Pons (tissue), 1 donor: Measurements from ENCODE around the gene CPNE4.

ENCODE experiments used
- DNase-seq: peaks from one replicate; pipeline ENCODE4 v3.0.0-alpha.2; 2016; ENCODE audit warnings: low spot score

The CPNE4 gene

GRCh38 chr3:131735116-131735515 is 299.7 kb downstream of the CPNE4 start:
- DNase-seq = no peak

- no peak for DNase-seq
Observed at GRCh38 chr3:131733086-131733841, 301.6 kb downstream of the CPNE4 start.

DNA sequence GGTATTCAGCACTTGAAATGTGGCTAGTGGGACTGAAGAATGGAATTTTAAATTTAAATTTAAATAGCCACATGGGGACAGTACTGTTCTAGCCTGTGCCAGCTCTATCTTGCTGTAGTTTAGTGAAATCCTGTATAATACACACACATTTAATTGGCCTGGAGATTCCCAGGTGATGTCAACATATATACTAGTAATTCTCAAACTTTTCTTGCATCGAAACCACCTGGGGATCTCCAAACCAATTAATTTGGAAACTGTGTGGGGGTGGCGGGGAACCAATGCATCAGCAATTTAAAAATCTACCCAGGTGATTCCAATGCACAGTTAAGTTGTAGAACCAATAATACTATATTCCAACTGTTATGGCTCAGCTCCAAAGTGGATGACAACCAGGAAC is 303.1 kb downstream of the CPNE4 start:
- no peak for DNase-seq

DNA sequence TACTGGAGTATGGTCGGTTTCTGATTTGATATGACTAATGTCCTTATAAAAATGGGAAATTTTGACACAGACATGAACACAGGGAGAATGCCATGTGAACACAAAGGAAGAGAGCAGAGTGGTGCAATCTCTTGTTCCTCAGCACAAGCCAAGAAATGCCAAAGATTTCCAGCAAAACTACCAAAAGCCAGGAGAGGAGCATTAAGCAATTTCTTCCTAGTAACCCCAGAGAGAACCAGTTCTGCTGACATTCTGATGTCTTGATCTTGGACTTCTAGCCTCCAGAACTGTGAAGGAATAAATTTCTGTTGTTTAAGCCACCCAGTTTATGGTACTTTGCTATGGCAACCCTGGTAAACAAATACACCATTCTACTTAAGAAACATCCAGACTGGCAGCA is 304.2 kb downstream of the CPNE4 start:
- no peak for DNase-seq

GRCh38 chr3:131729643-131730017 is 305.2 kb downstream of the CPNE4 start:
- DNase-seq = no peak

- no peak for DNase-seq
Observed at GRCh38 chr3:131728898-131729642, 305.7 kb downstream of the CPNE4 start.

DNA sequence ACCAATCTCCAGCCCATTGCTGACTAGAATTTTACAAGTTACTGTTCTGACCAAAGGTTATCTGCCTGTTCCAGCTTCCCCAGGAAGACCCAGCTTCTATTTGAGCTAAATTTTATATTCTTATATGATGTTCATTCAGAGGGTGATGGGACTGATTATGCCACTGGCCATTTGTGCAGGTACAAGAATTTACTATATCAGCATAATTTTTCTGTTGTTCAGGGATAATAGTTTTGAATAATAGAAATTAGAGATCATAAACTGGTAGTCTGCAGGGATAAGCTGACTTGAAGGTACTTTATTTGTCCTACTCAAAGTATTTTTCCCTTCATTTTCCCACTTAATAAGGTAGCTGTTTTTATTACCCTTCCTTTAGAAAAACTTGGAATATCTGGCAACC is 309.4 kb downstream of the CPNE4 start:
- DNase-seq = no peak

- no peak for DNase-seq
Observed at GRCh38 chr3:131723343-131723742, 311.5 kb downstream of the CPNE4 start.

- no peak for DNase-seq
Observed at GRCh38 chr3:131717493-131717892, 317.3 kb downstream of the CPNE4 start.

- DNase-seq = no peak
Observed at GRCh38 chr3:131716943-131717342, 317.9 kb downstream of the CPNE4 start.

- no peak for DNase-seq
Observed at GRCh38 chr3:131716007-131716406, 318.8 kb downstream of the CPNE4 start.

DNA sequence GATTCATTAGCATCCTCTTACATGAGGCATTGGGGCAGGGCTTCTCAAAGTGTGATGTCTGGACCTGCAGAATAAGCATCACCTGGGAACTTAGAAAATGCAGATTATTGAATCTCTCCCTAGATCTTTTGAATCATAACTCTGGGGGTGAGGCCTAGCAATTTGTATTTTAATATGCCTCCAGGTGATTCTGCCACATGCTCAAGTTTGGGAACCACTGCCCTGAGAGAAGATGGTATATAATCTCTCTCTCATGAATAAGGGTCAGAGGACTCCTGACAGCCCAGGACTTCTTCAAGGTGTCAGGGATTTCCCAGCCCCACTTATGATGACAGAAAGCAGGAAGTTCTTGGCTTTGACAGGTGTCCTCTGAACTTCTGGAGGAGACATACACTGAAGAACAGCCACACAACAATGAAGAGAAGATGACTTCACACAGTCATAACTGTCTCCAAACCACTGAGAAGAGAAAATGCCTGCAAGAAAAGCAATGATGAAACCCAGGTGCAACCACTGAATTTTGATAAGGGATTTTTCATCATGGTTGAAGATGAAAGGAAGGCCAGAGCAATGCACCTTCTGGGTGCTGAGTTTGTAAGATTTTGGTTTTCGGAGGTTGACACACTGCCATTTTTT is 320.1 kb downstream of the CPNE4 start:
- DNase-seq = no peak

GRCh38 chr3:131713416-131714123 is 321.2 kb downstream of the CPNE4 start:
- no peak for DNase-seq

- no peak for DNase-seq
Observed at GRCh38 chr3:131712662-131713061, 322.2 kb downstream of the CPNE4 start.

GRCh38 chr3:131711114-131711768 is 323.6 kb downstream of the CPNE4 start:
- DNase-seq = no peak

- DNase-seq = no peak
Observed at GRCh38 chr3:131708241-131708640, 326.6 kb downstream of the CPNE4 start.

GRCh38 chr3:131705558-131706051 is 329.2 kb downstream of the CPNE4 start:
- no peak for DNase-seq

GRCh38 chr3:131705099-131705498 is 329.7 kb downstream of the CPNE4 start:
- no peak for DNase-seq

- DNase-seq = no peak
Observed at GRCh38 chr3:131704098-131704497, 330.7 kb downstream of the CPNE4 start.

GRCh38 chr3:131702146-131702545 is 332.7 kb downstream of the CPNE4 start:
- DNase-seq = no peak

- DNase-seq = no peak
Observed at GRCh38 chr3:131701153-131701770, 333.6 kb downstream of the CPNE4 start.
